RWPE2 (cell line): Measurements from ENCODE around the gene LRMDA.

ENCODE experiments used
- ATAC-seq: fragments of 200-7000 bp; cut with Tn5 transposase; 3 replicates; pipeline ENCODE4 v1.9.1; 2021; ENCODE audit warnings: low read depth
- DNase-seq: peaks from one replicate; pipeline ENCODE4 v3.0.0-alpha.2; 2020; ENCODE audit warnings: low spot score
- H3K27ac ChIP-seq: fragments of 450-650 bp; 2 replicates; pipeline ENCODE4 v1.5.1; 2017; ENCODE audit warnings: mild to moderate bottlenecking; ENCODE audit not compliant: poor library complexity, severe bottlenecking
- H3K27me3 ChIP-seq: fragments of 250-450 bp; sonication (Bioruptor Pico); 2 replicates; pipeline ENCODE4 v1.5.1; 2021; ENCODE audit warnings: mild to moderate bottlenecking, moderate library complexity; ENCODE audit not compliant: insufficient read depth, poor library complexity, severe bottlenecking
- H3K36me3 ChIP-seq: fragments of 250-450 bp; sonication (Bioruptor Pico); 2 replicates; pipeline ENCODE4 v1.5.1; 2020; ENCODE audit warnings: low read depth, mild to moderate bottlenecking, moderate library complexity
- H3K4me1 ChIP-seq: fragments of 250-450 bp; sonication (Bioruptor Pico); 2 replicates; pipeline ENCODE4 v1.5.1; 2021; ENCODE audit warnings: mild to moderate bottlenecking, moderate library complexity; ENCODE audit not compliant: insufficient read depth, poor library complexity, severe bottlenecking
- H3K4me3 ChIP-seq: fragments of 250-450 bp; sonication (Bioruptor Pico); 2 replicates; pipeline ENCODE4 v1.5.1; 2021; ENCODE audit warnings: mild to moderate bottlenecking, moderate library complexity; ENCODE audit not compliant: severe bottlenecking
- H3K9me3 ChIP-seq: fragments of 250-450 bp; sonication (Bioruptor Pico); 2 replicates; pipeline ENCODE4 v1.5.1; 2021; ENCODE audit warnings: mild to moderate bottlenecking, moderate library complexity; ENCODE audit not compliant: severe bottlenecking
- CTCF ChIP-seq: fragments of 450-650 bp; IDR thresholded peaks from one replicate; pipeline ENCODE4 v1.5.1; 2017; ENCODE audit warnings: mild to moderate bottlenecking, moderate library complexity; ENCODE audit not compliant: poor library complexity, severe bottlenecking

LRMDA gene

GRCh38 chr10:76071653-76072365, 640.4 kb downstream of the LRMDA start:
- no peaks in the 10 kb centered on the region for H3K36me3 ChIP-seq
- TF ChIP-seq CTCF, result no peak
- H3K27me3 ChIP-seq, result no peaks in the 10 kb centered on the region
- no peak overlapping the region for H3K27ac ChIP-seq
- ATAC-seq, result no peak
- no peaks in the 10 kb centered on the region for H3K4me1 ChIP-seq
- DNase-seq, result no peak
- H3K4me3 ChIP-seq, result no peak overlapping the region
- H3K9me3 ChIP-seq, result no peaks in the 10 kb centered on the region

- ATAC-seq, result no peak
- Histone ChIP-seq H3K27ac (no peak overlapping the region), H3K4me1 (no peaks in the 10 kb centered on the region), H3K27me3 (no peaks in the 10 kb centered on the region), H3K9me3 (no peaks in the 10 kb centered on the region), H3K4me3 (no peak overlapping the region), H3K36me3 (no peaks in the 10 kb centered on the region)
- no peak for TF ChIP-seq CTCF
- no peak for DNase-seq
These were observed 641.0 kb downstream of the LRMDA start for GRCh38 chr10:76072384-76072783.

GRCh38 chr10:76073524-76073923, 642.1 kb downstream of the LRMDA start:
- DNase-seq (no peak), ATAC-seq (no peak)
- Histone ChIP-seq H3K4me1 (no peaks in the 10 kb centered on the region), H3K4me3 (no peak overlapping the region), H3K9me3 (no peaks in the 10 kb centered on the region), H3K36me3 (no peaks in the 10 kb centered on the region), H3K27ac (no peak overlapping the region), H3K27me3 (no peaks in the 10 kb centered on the region)
- TF ChIP-seq CTCF, result no peak

GRCh38 chr10:76074659-76075058, 643.2 kb downstream of the LRMDA start:
- H3K4me3 ChIP-seq, result no peak overlapping the region
- H3K36me3 ChIP-seq, result no peaks in the 10 kb centered on the region
- H3K9me3 ChIP-seq, result no peaks in the 10 kb centered on the region
- no peak for TF ChIP-seq CTCF
- ATAC-seq (no peak), DNase-seq (no peak)
- no peaks in the 10 kb centered on the region for H3K4me1 ChIP-seq
- no peak overlapping the region for H3K27ac ChIP-seq
- H3K27me3 ChIP-seq, result no peaks in the 10 kb centered on the region

- Histone ChIP-seq H3K27ac (no peak overlapping the region), H3K4me1 (no peaks in the 10 kb centered on the region), H3K4me3 (no peak overlapping the region), H3K9me3 (no peaks in the 10 kb centered on the region), H3K27me3 (no peaks in the 10 kb centered on the region), H3K36me3 (no peaks in the 10 kb centered on the region)
- no peak for TF ChIP-seq CTCF
- ATAC-seq (no peak), DNase-seq (no peak)
These were observed 649.0 kb downstream of the LRMDA start for GRCh38 chr10:76080451-76080850.
